ENCODE data around the gene BCAS1.

DNA sequence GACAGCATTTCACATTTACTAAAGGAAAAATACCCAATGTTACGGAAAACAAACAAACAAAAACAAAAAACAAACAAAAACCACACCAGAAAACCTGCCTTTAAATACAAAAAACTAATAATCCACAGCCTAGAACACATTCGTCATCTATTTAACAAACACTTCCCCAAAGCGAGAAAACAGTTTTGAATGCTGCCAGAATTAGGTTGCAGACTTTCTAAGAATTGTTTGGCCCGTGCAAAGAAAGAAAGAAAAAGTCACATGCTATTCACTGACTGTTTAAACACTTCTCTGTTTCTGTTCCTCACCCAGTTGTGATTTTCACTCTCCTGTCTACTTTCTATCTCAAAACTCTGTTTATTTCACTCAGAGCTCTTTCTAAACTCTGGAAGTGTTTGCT, 52.5 kb downstream of the BCAS1 start:
- no peak for TF ChIP-seq EZH2 (IDR thresholded peaks at IDR 0.05; ENCODE audit: borderline replicate concordance, low read depth, low read length, severe bottlenecking)
- TF ChIP-seq, protein P1, sequence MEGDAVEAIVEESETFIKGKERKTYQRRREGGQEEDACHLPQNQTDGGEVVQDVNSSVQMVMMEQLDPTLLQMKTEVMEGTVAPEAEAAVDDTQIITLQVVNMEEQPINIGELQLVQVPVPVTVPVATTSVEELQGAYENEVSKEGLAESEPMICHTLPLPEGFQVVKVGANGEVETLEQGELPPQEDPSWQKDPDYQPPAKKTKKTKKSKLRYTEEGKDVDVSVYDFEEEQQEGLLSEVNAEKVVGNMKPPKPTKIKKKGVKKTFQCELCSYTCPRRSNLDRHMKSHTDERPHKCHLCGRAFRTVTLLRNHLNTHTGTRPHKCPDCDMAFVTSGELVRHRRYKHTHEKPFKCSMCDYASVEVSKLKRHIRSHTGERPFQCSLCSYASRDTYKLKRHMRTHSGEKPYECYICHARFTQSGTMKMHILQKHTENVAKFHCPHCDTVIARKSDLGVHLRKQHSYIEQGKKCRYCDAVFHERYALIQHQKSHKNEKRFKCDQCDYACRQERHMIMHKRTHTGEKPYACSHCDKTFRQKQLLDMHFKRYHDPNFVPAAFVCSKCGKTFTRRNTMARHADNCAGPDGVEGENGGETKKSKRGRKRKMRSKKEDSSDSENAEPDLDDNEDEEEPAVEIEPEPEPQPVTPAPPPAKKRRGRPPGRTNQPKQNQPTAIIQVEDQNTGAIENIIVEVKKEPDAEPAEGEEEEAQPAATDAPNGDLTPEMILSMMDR (IDR thresholded peaks at IDR 0.05; ENCODE audit: borderline replicate concordance, extremely low read depth, low read length, poor library complexity, severe bottlenecking): no peak

Measured in DND-41 (cell line).